GM23338 (cell line): ENCODE measurements around the gene EBPL. TPM values are rescaled to one million over a fixed set of nuclear protein-coding genes. Genes with fewer than 3 reads are reported as not detected.

ENCODE experiments used
- ATAC-seq: fragments of 200-7000 bp; cut with Tn5 transposase; 3 replicates; pipeline ENCODE4 v1.9.1; 2020
- DNase-seq: peaks from one replicate; pipeline ENCODE4 v3.0.0-alpha.2; 2015; ENCODE audit warnings: low spot score
- H2AFZ ChIP-seq: fragments of 200-600 bp; sonication (generic); 2 replicates; pipeline ENCODE4 v1.8.0; 2016; ENCODE audit warnings: antibody characterized with exemption, mild to moderate bottlenecking, moderate library complexity
- H3F3A ChIP-seq: fragments of 200-600 bp; sonication (generic); replicated peaks from 2 replicates; pipeline ENCODE4 v1.8.0; 2017; ENCODE audit warnings: antibody characterized with exemption, mixed run types, low read depth
- H3K27ac ChIP-seq: fragments of 200-600 bp; sonication (generic); 2 replicates; pipeline ENCODE4 v1.6.1; 2016; ENCODE audit warnings: low read depth
- H3K27me3 ChIP-seq: fragments of 200-600 bp; sonication (generic); 2 replicates; pipeline ENCODE4 v1.8.0; 2016; ENCODE audit warnings: mild to moderate bottlenecking, mixed run types, moderate library complexity; ENCODE audit not compliant: insufficient read depth
- H3K36me3 ChIP-seq: fragments of 200-600 bp; sonication (generic); 2 replicates; pipeline ENCODE4 v1.8.0; 2016; ENCODE audit warnings: mild to moderate bottlenecking; ENCODE audit not compliant: insufficient read depth
- H3K4me1 ChIP-seq: fragments of 200-600 bp; sonication (generic); 2 replicates; pipeline ENCODE4 v1.8.0; 2016; ENCODE audit warnings: mild to moderate bottlenecking, moderate library complexity; ENCODE audit not compliant: insufficient read depth
- H3K4me2 ChIP-seq: fragments of 200-600 bp; sonication (generic); 2 replicates; pipeline ENCODE4 v1.7.1; 2017; ENCODE audit warnings: mixed run types
- H3K4me3 ChIP-seq: fragments of 200-600 bp; sonication (generic); 2 replicates; pipeline ENCODE4 v1.6.1; 2016; ENCODE audit warnings: mixed run types
- H3K79me2 ChIP-seq: fragments of 200-600 bp; sonication (generic); replicated peaks from 2 replicates; pipeline ENCODE4 v1.8.0; 2017; ENCODE audit warnings: mild to moderate bottlenecking; ENCODE audit not compliant: insufficient read depth
- H3K9me2 ChIP-seq: fragments of 200-600 bp; sonication (generic); 2 replicates; pipeline ENCODE4 v1.8.0; 2017; ENCODE audit not compliant: insufficient read depth
- H4K20me1 ChIP-seq: fragments of 200-600 bp; sonication (generic); replicated peaks from 2 replicates; pipeline ENCODE4 v1.8.0; 2017; ENCODE audit warnings: mild to moderate bottlenecking; ENCODE audit not compliant: insufficient read depth
- H3K27ac Mint-ChIP-seq: 2 replicates; pipeline ENCODE4 v1.8.0; 2020; ENCODE audit warnings: inconsistent platforms, mild to moderate bottlenecking, moderate library complexity, mixed read lengths
- H3K27me3 Mint-ChIP-seq: 3 replicates; pipeline ENCODE4 v1.8.0; 2022; ENCODE audit warnings: low read depth, mild to moderate bottlenecking, moderate library complexity, mixed read lengths, inconsistent platforms; ENCODE audit not compliant: insufficient read depth, poor library complexity
- H3K36me3 Mint-ChIP-seq: 3 replicates; pipeline ENCODE4 v1.8.0; 2021; ENCODE audit warnings: low read depth, mild to moderate bottlenecking, inconsistent platforms, moderate library complexity, mixed read lengths
- H3K4me1 Mint-ChIP-seq: 3 replicates; pipeline ENCODE4 v1.8.0; 2020; ENCODE audit warnings: mild to moderate bottlenecking, inconsistent platforms, mixed read lengths
- H3K4me3 Mint-ChIP-seq: 3 replicates; pipeline ENCODE4 v1.8.0; 2021; ENCODE audit warnings: moderate library complexity, mild to moderate bottlenecking, inconsistent platforms, mixed read lengths
- H3K9me3 Mint-ChIP-seq: 3 replicates; pipeline ENCODE4 v1.8.0; 2020; ENCODE audit warnings: moderate library complexity, mild to moderate bottlenecking, inconsistent platforms, mixed read lengths
- CREB1 ChIP-seq: fragments of 250-450 bp; sonication (Bioruptor Pico); IDR thresholded peaks from 2 replicates; pipeline ENCODE4 v1.5.0; 2020; ENCODE audit warnings: low read depth, mild to moderate bottlenecking, moderate library complexity
- CTCF ChIP-seq, 2 experiments: fragments of 200-600 bp in 1 of 2; sonication (generic) in 1 of 2; conservative IDR thresholded peaks; 2 replicates each; pipeline versions ENCODE4 v1.5.1 to v1.6.1; 2016 to 2017; ENCODE audit warnings: antibody characterized with exemption in 2 of 2, low read depth in 2 of 2, mild to moderate bottlenecking in 2 of 2, moderate library complexity in 1 of 2
- ETS1 ChIP-seq: IDR thresholded peaks from 2 replicates; pipeline ENCODE4 v1.6.1; 2016; ENCODE audit warnings: antibody characterized with exemption
- EZH2 ChIP-seq: fragments of 200-600 bp; sonication (generic); IDR thresholded peaks from one replicate; pipeline ENCODE4 v1.8.0; 2017; ENCODE audit warnings: antibody characterized with exemption, mild to moderate bottlenecking, low read depth; ENCODE audit not compliant: unreplicated experiment
- EZH2phosphoT487 ChIP-seq: fragments of 200-600 bp; sonication (generic); IDR thresholded peaks from one replicate; pipeline ENCODE4 v1.8.1; 2018; ENCODE audit warnings: antibody characterized with exemption; ENCODE audit not compliant: unreplicated experiment
- JUNB ChIP-seq: IDR thresholded peaks from one replicate; pipeline ENCODE4 v1.6.1; 2016; ENCODE audit warnings: antibody characterized with exemption; ENCODE audit not compliant: unreplicated experiment
- NANOG ChIP-seq: IDR thresholded peaks from 2 replicates; pipeline ENCODE4 v1.6.1; 2016; ENCODE audit warnings: antibody characterized with exemption, borderline replicate concordance
- POLR2AphosphoS5 ChIP-seq: IDR thresholded peaks from 2 replicates; pipeline ENCODE4 v1.6.1; 2016; ENCODE audit warnings: antibody characterized with exemption, low read depth
- REST ChIP-seq: IDR thresholded peaks from one replicate; pipeline ENCODE4 v1.6.1; 2018; ENCODE audit warnings: antibody characterized with exemption; ENCODE audit not compliant: unreplicated experiment
- STAT1 ChIP-seq: IDR thresholded peaks from one replicate; pipeline ENCODE4 v1.6.1; 2016; ENCODE audit warnings: antibody characterized with exemption; ENCODE audit not compliant: unreplicated experiment
- ZNF114 ChIP-seq: fragments of 250-450 bp; sonication (Bioruptor Pico); IDR thresholded peaks from 2 replicates; pipeline ENCODE4 v1.5.0; 2020; ENCODE audit warnings: mild to moderate bottlenecking, moderate library complexity
- ZNF331 ChIP-seq: fragments of 250-450 bp; sonication (Bioruptor Pico); IDR thresholded peaks from 2 replicates; pipeline ENCODE4 v1.5.0; 2020; ENCODE audit warnings: low read depth, mild to moderate bottlenecking, moderate library complexity
- ZNF462 ChIP-seq: fragments of 250-450 bp; sonication (Bioruptor Pico); IDR thresholded peaks from 2 replicates; pipeline ENCODE4 v1.5.0; 2020; ENCODE audit warnings: mild to moderate bottlenecking, moderate library complexity
- polyA plus RNA-seq: library from polyadenylated mRNA; unstranded; fragments of >200 nt; fragmentation: Nextera tagmentation; extraction: Ambion mirVana; gene quantifications from 2 replicates; pipeline ENCODE4 v1.2.1, GENCODE V29; 2016
- total RNA-seq: library from RNA; depleted of rRNA; stranded (reverse); fragments of >200 nt; shearing (Covaris generic); gene quantifications from 2 replicates; pipeline ENCODE4 v1.2.3, GENCODE V29; 2014

The EBPL gene
- total and polyA plus RNA-seq, 2 experiments from 2014 or later = 231 to 245 TPM

- no peaks in the 10 kb centered on the region for H3K27me3 Mint-ChIP-seq
- H3K27ac Mint-ChIP-seq = no peak overlapping the region
- Histone ChIP-seq H3K9me2 (no peaks in the 10 kb centered on the region), H3K4me2 (no peak overlapping the region), H3K4me1 (no peaks in the 10 kb centered on the region), H3K36me3 (peaks cover 13% of the 10 kb centered on the region), H3K79me2 (no peaks in the 10 kb centered on the region), H3K4me3 (no peak overlapping the region), H3K27me3 (no peaks in the 10 kb centered on the region), H3K27ac (no peak overlapping the region), H3F3A (no peaks in the 10 kb centered on the region), H4K20me1 (no peaks in the 10 kb centered on the region), H2AFZ (no peak overlapping the region)
- H3K4me3 Mint-ChIP-seq = no peak overlapping the region
- DNase-seq (no peak), ATAC-seq (no peak)
- H3K4me1 Mint-ChIP-seq = peaks cover 13% of the 10 kb centered on the region
- peaks cover 5% of the 10 kb centered on the region; the same call in 1 of the 3 replicates for H3K9me3 Mint-ChIP-seq
- H3K36me3 Mint-ChIP-seq = peaks cover 50% of the 10 kb centered on the region
- TF ChIP-seq POLR2AphosphoS5 (no peak), CREB1 (no peak), EZH2phosphoT487 (no peak), ZNF462 (CRISPR knock-in tag) (no peak), ZNF331 (CRISPR knock-in tag) (no peak), STAT1 (no peak), REST (no peak), ZNF114 (CRISPR knock-in tag) (no peak), JUNB (no peak), ETS1 (no peak), EZH2 (no peak), NANOG (no peak), CTCF (conservative IDR thresholded peaks at IDR 0.05; ENCODE audit: low read depth in 2 of 2) (no peak)
Observed at GRCh38 chr13:49714757-49715156, 23.5 kb upstream of the EBPL start.
